HCT116 (cell line): ENCODE measurements around the gene CWC15. TPM values are rescaled to one million over a fixed set of nuclear protein-coding genes. Genes with fewer than 3 reads are reported as not detected.
"Not testable (repeated sequence)": the region's sequence is repeated elsewhere in the genome, so short reads cannot be mapped to it uniquely, and the experiment has no call there.

ENCODE experiments used
- ATAC-seq: fragments of 200-7000 bp; cut with Tn5 transposase; 2 replicates; pipeline ENCODE4 v1.9.1; 2020; ENCODE audit warnings: mild to moderate bottlenecking, moderate library complexity
- BruUV-seq: library from RNA; stranded (reverse); fragments of 400-500 nt; replicated peaks from 2 replicates; lab custom pipeline; 2021; lab: Mats Ljungman, UMichigan
- CTCF ChIA-PET: fragments of 300-600 bp; sonication (Branson Sonifier 250); formaldehyde crosslinking; loops from one replicate; lab custom pipeline; 2021; ENCODE audit warnings: antibody characterized with exemption; lab: Charles Lee
- POLR2A ChIA-PET: fragments of 300-600, 350-600 bp; sonication (Branson Sonifier 250); formaldehyde crosslinking; loops from one replicate; lab custom pipeline; 2021; ENCODE audit warnings: antibody characterized with exemption; lab: Charles Lee
- RAD21 ChIA-PET, 2 experiments: fragments of 300-600 bp; sonication (Branson Sonifier 250); formaldehyde crosslinking; loops; one replicate each; lab custom pipeline; 2023; ENCODE audit warnings: low total read pairs in 2 of 2; ENCODE audit not compliant: uncharacterized antibody in 2 of 2, unreplicated experiment in 2 of 2, low non-redundant PET in 1 of 2; lab: Charles Lee
- DNase-seq: peaks from one replicate; pipeline ENCODE4 v3.0.0-alpha.2; 2010; ENCODE audit warnings: low read depth, low spot score
- H2AFZ ChIP-seq: fragments of 200-600 bp; shearing (Covaris generic), sonication (generic); 2 replicates; pipeline ENCODE4 v1.6.1; 2017; ENCODE audit warnings: low read depth, mixed run types, mixed read lengths, antibody characterized with exemption, low read length; ENCODE audit not compliant: poor library complexity, severe bottlenecking
- H3K27ac ChIP-seq: 2 replicates; pipeline ENCODE4 v1.5.1; 2012; ENCODE audit warnings: low read depth, low read length
- H3K27me3 ChIP-seq: fragments of 200-600 bp; sonication (generic); 2 replicates; pipeline ENCODE4 v1.6.1; 2016; ENCODE audit warnings: mixed run types, low read length, mixed read lengths; ENCODE audit not compliant: insufficient read depth
- H3K36me3 ChIP-seq, 2 experiments: fragments of 200-500 bp in 1 of 2; fragments of 200-600 bp in 1 of 2; sonication (Bioruptor generic) in 1 of 2; sonication (generic) in 1 of 2; 2 replicates each; pipeline versions ENCODE4 v1.5.1 to v1.6.1; 2014 to 2016; ENCODE audit warnings: low read length in 2 of 2, inconsistent platforms in 1 of 2, mixed read lengths in 1 of 2, mixed run types in 1 of 2; ENCODE audit not compliant: insufficient read depth in 2 of 2, control insufficient read depth in 1 of 2
- H3K4me1 ChIP-seq, 2 experiments: fragments of 200-600 bp in 1 of 2; sonication (generic) in 1 of 2; 2 replicates each; pipeline versions ENCODE4 v1.5.1 to v1.6.1; 2012 to 2017; ENCODE audit warnings: low read length in 2 of 2, inconsistent platforms in 1 of 2, mild to moderate bottlenecking in 1 of 2, mixed read lengths in 1 of 2, mixed run types in 1 of 2, moderate library complexity in 1 of 2; ENCODE audit not compliant: insufficient read depth in 2 of 2, control insufficient read depth in 1 of 2
- H3K4me2 ChIP-seq: fragments of 200-600 bp; sonication (generic); 2 replicates; pipeline ENCODE4 v1.6.1; 2017; ENCODE audit warnings: mixed run types, low read length, mixed read lengths
- H3K4me3 ChIP-seq, 2 experiments: fragments of 200-600 bp in 1 of 2; sonication (generic) in 1 of 2; replicated peaks in 1 of 2; 2 replicates each; pipeline ENCODE4 v1.5.1; 2011 to 2016; ENCODE audit warnings: low read length in 2 of 2, control low read depth in 1 of 2, low read depth in 1 of 2, mild to moderate bottlenecking in 1 of 2, mixed read lengths in 1 of 2, mixed run types in 1 of 2
- H3K79me2 ChIP-seq: fragments of 200-600 bp; sonication (generic); 2 replicates; pipeline ENCODE4 v1.6.1; 2017; ENCODE audit warnings: mild to moderate bottlenecking, mixed run types, low read length, moderate library complexity, mixed read lengths; ENCODE audit not compliant: insufficient read depth
- H3K9ac ChIP-seq: fragments of 200-600 bp; sonication (generic); 2 replicates; pipeline ENCODE4 v1.6.1; 2016; ENCODE audit warnings: low read length, mixed read lengths
- H3K9me2 ChIP-seq: fragments of 200-600 bp; sonication (generic), shearing (Covaris generic); 2 replicates; pipeline ENCODE4 v1.6.1; 2017; ENCODE audit warnings: mixed run types, mild to moderate bottlenecking, moderate library complexity; ENCODE audit not compliant: insufficient read depth
- H3K9me3 ChIP-seq, 2 experiments: fragments of 200-500 bp in 1 of 2; fragments of 200-600 bp in 1 of 2; sonication (Bioruptor generic) in 1 of 2; sonication (generic) in 1 of 2; 2 replicates each; pipeline ENCODE4 v1.6.1; 2014 to 2017; ENCODE audit warnings: low read length in 2 of 2, mixed read lengths in 2 of 2, inconsistent platforms in 1 of 2, low read depth in 1 of 2, mild to moderate bottlenecking in 1 of 2, mixed run types in 1 of 2, moderate library complexity in 1 of 2; ENCODE audit not compliant: control insufficient read depth in 1 of 2, insufficient read depth in 1 of 2
- H4K20me1 ChIP-seq: fragments of 200-600 bp; sonication (generic), shearing (Covaris generic); 2 replicates; pipeline ENCODE4 v1.6.1; 2017; ENCODE audit warnings: mixed run types, mild to moderate bottlenecking, moderate library complexity; ENCODE audit not compliant: insufficient read depth
- CBX3 ChIP-seq: IDR thresholded peaks from 2 replicates; pipeline ENCODE4 v1.6.1; 2012; ENCODE audit warnings: low read depth
- SP1 ChIP-seq: IDR thresholded peaks from 2 replicates; pipeline ENCODE4 v1.6.1; 2012; ENCODE audit warnings: low read depth
- TCF7L2 ChIP-seq: IDR thresholded peaks from 2 replicates; pipeline ENCODE4 v1.7.0; 2011; ENCODE audit warnings: borderline replicate concordance, inconsistent platforms; ENCODE audit not compliant: insufficient read depth, insufficient read length; ENCODE audit errors: extremely low read depth
- ZFX ChIP-seq: fragments of 450-650 bp; IDR thresholded peaks from 2 replicates; pipeline ENCODE4 v1.6.1; 2017
- intact Hi-C: fragments of 100-400 bp; cut with micrococcal nuclease; formaldehyde crosslinking; loops from 2 replicates; pipeline ENCODE4 v1.10.0; 2022
- total RNA-seq: library from RNA; stranded (reverse); gene quantifications from one replicate; pipeline ENCODE4 v1.2.1, GENCODE V29; 2021; ENCODE audit not compliant: unreplicated experiment

CWC15 gene
- total RNA-seq, 1 experiment from 2014 or later: 47.6 TPM

DNA sequence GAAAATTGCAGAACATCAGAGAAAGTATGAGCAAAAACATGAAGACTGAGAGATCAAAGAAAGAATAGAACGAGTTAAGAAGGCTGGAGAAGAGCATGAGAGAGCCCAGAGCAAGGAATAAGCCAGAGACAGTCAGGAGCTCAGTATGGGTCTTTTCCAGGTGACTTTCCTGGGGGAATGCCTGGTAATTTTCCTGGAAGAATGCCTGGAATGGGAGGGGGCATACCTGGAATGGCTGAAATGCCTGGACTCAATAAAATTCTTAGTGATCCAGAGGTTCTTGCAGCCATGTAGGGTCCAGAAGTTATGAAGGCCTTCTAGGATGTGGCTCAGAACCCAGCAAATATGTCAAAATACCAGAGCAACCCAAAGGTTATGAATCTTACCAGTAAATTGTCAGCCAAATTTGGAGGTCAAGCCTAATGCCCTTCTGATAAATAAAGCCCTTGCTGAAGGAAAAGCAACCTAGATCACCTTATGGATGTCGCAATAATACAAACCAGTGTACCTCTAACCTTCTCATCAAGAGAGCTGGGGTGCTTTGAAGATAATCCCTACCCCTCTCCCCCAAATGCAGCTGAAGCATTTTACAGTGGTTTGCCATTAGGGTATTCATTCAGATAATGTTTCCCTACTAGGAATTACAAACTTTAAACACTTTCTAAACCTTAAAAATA lies 59.5 kb downstream of the CWC15 start:
- H3K4me3 ChIP-seq, H3K27ac ChIP-seq, H2AFZ ChIP-seq, POLR2A ChIA-PET, ATAC-seq, H3K9ac ChIP-seq, H3K27me3 ChIP-seq, H4K20me1 ChIP-seq, DNase-seq, RAD21 ChIA-PET, H3K9me2 ChIP-seq, H3K79me2 ChIP-seq, H3K4me1 ChIP-seq, BruUV-seq, H3K4me2 ChIP-seq, H3K9me3 ChIP-seq, H3K36me3 ChIP-seq, intact Hi-C loops: not testable (repeated sequence)
- CTCF ChIA-PET: interaction anchor here (0.7 kb wide), 1 partner anchor 290 kb away, joined by 3 read pairs; no protein-coding TSS in a partner anchor

DNA sequence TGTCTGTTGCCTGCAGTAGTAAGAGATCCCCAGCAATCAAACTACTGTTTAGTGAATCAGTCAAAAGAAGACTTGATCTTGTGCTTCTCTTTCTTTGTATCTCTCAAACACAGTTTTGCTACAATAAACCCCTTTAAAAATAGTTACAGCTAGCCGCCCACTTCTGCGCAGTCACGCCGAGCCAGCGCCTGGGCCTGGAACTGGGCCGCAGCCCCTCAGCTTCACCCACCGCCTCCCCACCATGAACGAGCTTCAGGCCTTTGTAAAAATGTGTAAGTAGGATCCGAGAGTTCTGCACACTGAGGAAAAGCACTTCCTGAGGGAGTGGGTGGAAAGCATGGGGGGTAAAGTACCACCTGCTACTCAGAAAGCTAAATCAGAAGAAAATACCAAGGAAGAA lies 60.5 kb downstream of the CWC15 start:
- H3K4me3 ChIP-seq: no peak overlapping the region
- no peaks in the 10 kb centered on the region for H3K9me3 ChIP-seq
- no peaks in the 10 kb centered on the region for H3K27me3 ChIP-seq
- H3K9ac ChIP-seq: no peak overlapping the region
- no peak overlapping the region for H3K27ac ChIP-seq
- CTCF ChIA-PET: no interaction called here
- ATAC-seq (no peak), DNase-seq (no peak)
- H3K9me2 ChIP-seq: no peaks in the 10 kb centered on the region
- no peaks in the 10 kb centered on the region for H3K36me3 ChIP-seq
- no peak for TF ChIP-seq CBX3
- TF ChIP-seq TCF7L2: no peak
- no peak for TF ChIP-seq ZFX
- TF ChIP-seq SP1: no peak
- RAD21 ChIA-PET: no interaction called here
- POLR2A ChIA-PET: no interaction called here
- peaks cover 0 to 8% of the 10 kb centered on the region in 2 experiments; a peak in 1 of 4 replicates for H3K4me1 ChIP-seq
- H4K20me1 ChIP-seq: no peaks in the 10 kb centered on the region
- BruUV-seq: no TSS peak
- no peaks in the 10 kb centered on the region for H3K79me2 ChIP-seq
- H2AFZ ChIP-seq: no peak overlapping the region
- intact Hi-C loops: no loop called here
- H3K4me2 ChIP-seq: no peak overlapping the region

Other genes with a start within 250 kb of the CWC15 start
- gene AMOTL1, start 205.2 kb downstream of the CWC15 start, total RNA-seq: 27.6 TPM
- gene KDM4D, start 153 bp upstream of the CWC15 start, total RNA-seq: 2.1 TPM
- not detected for gene KDM4E, start 51.7 kb upstream of the CWC15 start, total RNA-seq
- gene KDM4F, start 75.9 kb upstream of the CWC15 start, total RNA-seq: not detected
- gene SRSF8, start 93.4 kb upstream of the CWC15 start, total RNA-seq: 31.0 TPM
- 33.6 TPM for gene ENDOD1, start 116.3 kb upstream of the CWC15 start, total RNA-seq